Sigmoid colon (tissue), 7 donors: Measurements from ENCODE around the gene ATG2A. TPM values are rescaled to one million over a fixed set of nuclear protein-coding genes. Genes with fewer than 3 reads are reported as not detected.
A peak's percentile ranks its signal among the peaks of the same experiment; 100 is the strongest.
"Not testable (repeated sequence)": the region's sequence is repeated elsewhere in the genome, so short reads cannot be mapped to it uniquely, and the experiment has no call there.

Experiments
- DNase-seq: peaks from one replicate; pipeline ENCODE4 v3.0.0-alpha.2; 2019
- H3K27ac ChIP-seq, 4 donors: fragments of 200-600 bp; sonication (generic); one replicate each; pipeline ENCODE4 v1.5.1; 2016 to 2019; ENCODE audit warnings: mild to moderate bottlenecking in 1 of 4
- H3K27me3 ChIP-seq, 3 donors: fragments of 200-600 bp; sonication (generic); one replicate each; pipeline ENCODE4 v1.5.1; 2019; ENCODE audit warnings: mild to moderate bottlenecking in 1 of 3
- H3K36me3 ChIP-seq, 4 donors: fragments of 200-600 bp; sonication (generic); one replicate each; pipeline ENCODE4 v1.5.1; 2016 to 2019
- H3K4me1 ChIP-seq, 4 donors: fragments of 200-600 bp; sonication (generic); one replicate each; pipeline ENCODE4 v1.5.1; 2017 to 2019
- H3K4me3 ChIP-seq, 4 donors: fragments of 200-600 bp; sonication (generic); one replicate each; pipeline ENCODE4 v1.5.1; 2017 to 2019; ENCODE audit warnings: mild to moderate bottlenecking in 2 of 4, moderate library complexity in 1 of 4
- H3K9me3 ChIP-seq, 4 donors: fragments of 200-600 bp in 3 of 4; sonication (generic) in 3 of 4; one replicate each; pipeline versions ENCODE4 v1.5.1 to v1.6.1; 2013 to 2019
- CTCF ChIP-seq, 4 experiments: fragments of 450-650 bp in 3 of 4; fragments of 200-600 bp in 1 of 4; IDR thresholded peaks; one replicate each; pipeline ENCODE4 v1.5.1; 2016 to 2019; ENCODE audit warnings: antibody characterized with exemption in 4 of 4, mild to moderate bottlenecking in 3 of 4, moderate library complexity in 2 of 4
- EP300 ChIP-seq, 4 donors: sonication (generic); formaldehyde crosslinking; IDR thresholded peaks; one replicate each; pipeline ENCODE4 v1.6.1; 2017; ENCODE audit warnings: antibody characterized with exemption in 4 of 4
- POLR2A ChIP-seq, 2 donors: fragments of 450-650 bp; IDR thresholded peaks; one replicate each; pipeline ENCODE4 v1.6.1; 2016; ENCODE audit warnings: antibody characterized with exemption in 2 of 2, mild to moderate bottlenecking in 2 of 2, moderate library complexity in 2 of 2
- POLR2AphosphoS5 ChIP-seq, 4 donors: sonication (generic); formaldehyde crosslinking; IDR thresholded peaks; one replicate each; pipeline ENCODE4 v1.6.1; 2017; ENCODE audit warnings: antibody characterized with exemption in 4 of 4
- WGBS, 2 donors: extraction: QIAGEN DNeasy Blood & Tissue Kit; methylation state at CpG; one replicate each; pipeline ENCODE4 v1.1.7; 2013; 5-methylcytosine and 5-hydroxymethylcytosine counted together
- intact Hi-C: fragments of 100-400 bp; cut with DNase I; formaldehyde crosslinking; loops from one replicate; pipeline ENCODE4 v1.15.1; 2023
- polyA plus RNA-seq, 3 donors: library from polyadenylated mRNA; stranded (reverse); fragments of 200-250 nt; gene quantifications; one replicate each; pipeline ENCODE4 v1.2.3, GENCODE V29; 2013
- small RNA-seq, 3 donors: library from RNA; depleted of rRNA; stranded (forward); fragments of <200 nt; gene quantifications; one replicate each; pipeline ENCODE3, GENCODE V24; 2016
- total RNA-seq, 4 donors: library from RNA; depleted of rRNA; stranded (reverse); fragments of >200 nt; gene quantifications; one replicate each; pipeline ENCODE4 v1.1.0, GENCODE V29; 2016
- donor health status: healthy with polysubstance abuse.
- donor health status: Bipolar disorder and iron deficiency.
- donor health status: healthy.

Gene ATG2A
- total and polyA plus RNA-seq, 7 donors: 12.1 to 27.6 (median 14.5) TPM

- H3K4me1 ChIP-seq: peaks cover 0 to 56% (median 36%) of the 10 kb centered on the region in 4 donors
- H3K9me3 ChIP-seq: no peaks in the 10 kb centered on the region
- H3K27me3 ChIP-seq: peaks cover 0 to 10% (median 0%) of the 10 kb centered on the region in 3 donors
- no peak for TF ChIP-seq CTCF (IDR thresholded peaks at IDR 0.05)
- intact Hi-C loops: loop anchor here (10.0 kb wide), 1 partner anchor 266 kb away; the partner anchor contains the start of genes TM7SF2 and ZNHIT2
- WGBS, 2 donors: 52 to 64% methylated on average over 6 of the region's 6 CpGs
- H3K4me3 ChIP-seq: no peak overlapping the region
- peak overlapping the region in 2 of 4 donors; percentile 67 to 97 for H3K27ac ChIP-seq
- DNase-seq: no peak
- peaks cover 0 to 10% (median under 1%) of the 10 kb centered on the region in 4 donors for H3K36me3 ChIP-seq
These were observed 68.7 kb downstream of the ATG2A start for GRCh38 chr11:64848214-64848825.

GRCh38 chr11:64846998-64847666 is 69.9 kb downstream of the ATG2A start:
- no peaks in the 10 kb centered on the region for H3K9me3 ChIP-seq
- intact Hi-C loops: loop anchor here (1.0 to 10.0 kb wide), 4 partner anchors 41 to 268 kb away; partner anchors contain the start of genes BATF2, TM7SF2 and ZNHIT2
- H3K27ac ChIP-seq: peak overlapping the region in 2 of 4 donors; percentile 10 to 22
- TF ChIP-seq POLR2AphosphoS5 (IDR thresholded peaks at IDR 0.05) (no peak), CTCF (IDR thresholded peaks at IDR 0.05) (peak; percentile 92 to 97 (median 96)), EP300 (IDR thresholded peaks at IDR 0.05) (no peak), POLR2A (IDR thresholded peaks at IDR 0.05) (no peak)
- H3K36me3 ChIP-seq: no peaks in the 10 kb centered on the region
- DNase-seq: peak; percentile 96
- peaks cover 0 to 10% (median 0%) of the 10 kb centered on the region in 3 donors for H3K27me3 ChIP-seq
- no peak overlapping the region for H3K4me3 ChIP-seq
- WGBS, 2 donors: 14 to 27% methylated on average over 13 of the region's 13 CpGs
- H3K4me1 ChIP-seq: peaks cover 0 to 52% (median 35%) of the 10 kb centered on the region in 4 donors

GRCh38 chr11:64845776-64846129 is 71.3 kb downstream of the ATG2A start:
- intact Hi-C loops: loop anchor here (2.0 to 10.0 kb wide), 2 partner anchors 151 to 269 kb away; partner anchors contain the start of genes BATF2, TM7SF2 and ZNHIT2
- not testable (repeated sequence) for H3K36me3 ChIP-seq, H3K27ac ChIP-seq, DNase-seq, H3K4me3 ChIP-seq, H3K9me3 ChIP-seq, H3K27me3 ChIP-seq
- 77 to 90% methylated on average over 8 of the region's 8 CpGs for WGBS, 2 donors
- H3K4me1 ChIP-seq: peaks cover 0 to 38% (median 28%) of the 10 kb centered on the region in 4 donors

GRCh38 chr11:64845129-64845775 is 71.8 kb downstream of the ATG2A start:
- H3K36me3 ChIP-seq: no peaks in the 10 kb centered on the region
- peak overlapping the region in 1 of 4 donors; percentile 53 for H3K27ac ChIP-seq
- H3K27me3 ChIP-seq: peaks cover 0 to 10% (median 0%) of the 10 kb centered on the region in 3 donors
- intact Hi-C loops: loop anchor here (10.0 kb wide), 1 partner anchor 270 kb away; the partner anchor contains the start of genes TM7SF2 and ZNHIT2
- no peaks in the 10 kb centered on the region for H3K9me3 ChIP-seq
- 14 to 25% methylated on average over 9 of the region's 9 CpGs for WGBS, 2 donors
- TF ChIP-seq CTCF (IDR thresholded peaks at IDR 0.05) (no peak), POLR2A (IDR thresholded peaks at IDR 0.05) (no peak), EP300 (IDR thresholded peaks at IDR 0.05) (no peak), POLR2AphosphoS5 (IDR thresholded peaks at IDR 0.05) (no peak)
- DNase-seq: no peak
- H3K4me1 ChIP-seq: peaks cover 0 to 33% (median 23%) of the 10 kb centered on the region in 4 donors
- peak overlapping the region in 3 of 4 donors; percentile 33 to 56 (median 39) for H3K4me3 ChIP-seq

Small RNA genes lying within 50 kb of the gene (small RNA-seq; reads per million reads assigned to genes)
- 0 to 0.22 (median 0) reads per million in 3 donors for gene MIR6749
- gene MIR6750: 0 reads per million in 3 donors

Other genes starting within 250 kb of the ATG2A start
- 10 to 100 TPM in 2 of 4 donors, 1 to 10 TPM in 2; 6.8 to 20.5 (median 13.7) TPM for gene NRXN2, start 194.0 kb downstream of the ATG2A start, total RNA-seq
- 1 to 10 TPM in 2 of 3 donors, under 1 TPM in 1; 0.23 to 4.9 (median 3.0) TPM for gene NRXN2, start 194.0 kb downstream of the ATG2A start, polyA plus RNA-seq
- 10 to 100 TPM; 26.7 to 77.0 (median 27.8) TPM for gene RASGRP2, start 173.1 kb downstream of the ATG2A start, total RNA-seq
- gene RASGRP2, start 173.1 kb downstream of the ATG2A start, polyA plus RNA-seq: 100 to 1,000 TPM in 1 of 3 donors, 1 to 10 TPM in 2; 2.1 to 101 (median 4.8) TPM
- 10 to 100 TPM; 10.5 to 42.1 (median 27.1) TPM for gene PYGM, start 157.2 kb downstream of the ATG2A start, total RNA-seq
- gene PYGM, start 157.2 kb downstream of the ATG2A start, polyA plus RNA-seq: 1 to 10 TPM in 2 of 3 donors, under 1 TPM in 1; 0.23 to 2.1 (median 1.8) TPM
- gene SF1, start 138.7 kb downstream of the ATG2A start, total RNA-seq: 100 to 1,000 TPM; 185 to 381 (median 294) TPM
- 100 to 1,000 TPM in 1 of 3 donors, 10 to 100 TPM in 2; 36.5 to 126 (median 43.2) TPM for gene SF1, start 138.7 kb downstream of the ATG2A start, polyA plus RNA-seq
- 10 to 100 TPM; 11.5 to 23.5 (median 16.6) TPM for gene MAP4K2, start 114.0 kb downstream of the ATG2A start, total RNA-seq
- gene MAP4K2, start 114.0 kb downstream of the ATG2A start, polyA plus RNA-seq: 10 to 100 TPM in 2 of 3 donors, 1 to 10 TPM in 1; 9.0 to 19.8 (median 11.1) TPM
- 10 to 100 TPM in 1 of 4 donors, 1 to 10 TPM in 3; 6.8 to 12.7 (median 8.8) TPM for gene MEN1, start 106.7 kb downstream of the ATG2A start, total RNA-seq
- 10 to 100 TPM in 2 of 3 donors, 1 to 10 TPM in 1; 9.0 to 26.1 (median 10.9) TPM for gene MEN1, start 106.7 kb downstream of the ATG2A start, polyA plus RNA-seq
- gene CDC42BPG, start 72.6 kb downstream of the ATG2A start, total RNA-seq: under 1 TPM in 3 of 4 donors, not detected in 1; 0.16 to 0.83 (median 0.36) TPM
- 10 to 100 TPM; 19.8 to 39.8 (median 20.8) TPM for gene CDC42BPG, start 72.6 kb downstream of the ATG2A start, polyA plus RNA-seq
- 10 to 100 TPM; 38.5 to 73.1 (median 44.1) TPM for gene EHD1, start 38.6 kb downstream of the ATG2A start, total RNA-seq
- gene EHD1, start 38.6 kb downstream of the ATG2A start, polyA plus RNA-seq: 10 to 100 TPM; 27.0 to 54.0 (median 29.4) TPM
- 10 to 100 TPM; 17.8 to 27.3 (median 21.3) TPM for gene PPP2R5B, start 7.5 kb upstream of the ATG2A start, total RNA-seq
- 10 to 100 TPM; 15.6 to 23.4 (median 18.1) TPM for gene PPP2R5B, start 7.5 kb upstream of the ATG2A start, polyA plus RNA-seq
- 1 to 10 TPM in 1 of 4 donors, not detected in 3; 2.9 TPM for gene GPHA2, start 18.7 kb upstream of the ATG2A start, total RNA-seq
- under 1 TPM in 1 of 3 donors, not detected in 2; 0.47 TPM for gene GPHA2, start 18.7 kb upstream of the ATG2A start, polyA plus RNA-seq
- gene MAJIN, start 54.9 kb upstream of the ATG2A start, total RNA-seq: not detected
- gene MAJIN, start 54.9 kb upstream of the ATG2A start, polyA plus RNA-seq: under 1 TPM in 1 of 3 donors, not detected in 2; 0.25 TPM
- 1 to 10 TPM; 1.8 to 4.7 (median 3.7) TPM for gene BATF2, start 79.8 kb upstream of the ATG2A start, total RNA-seq
- gene BATF2, start 79.8 kb upstream of the ATG2A start, polyA plus RNA-seq: 10 to 100 TPM; 11.6 to 31.3 (median 14.4) TPM
- gene ARL2, start 97.0 kb upstream of the ATG2A start, total RNA-seq: 100 to 1,000 TPM in 3 of 4 donors, 10 to 100 TPM in 1; 99.2 to 157 (median 136) TPM
- gene ARL2, start 97.0 kb upstream of the ATG2A start, polyA plus RNA-seq: 100 to 1,000 TPM in 2 of 3 donors, 10 to 100 TPM in 1; 92.9 to 124 (median 117) TPM
- 10 to 100 TPM; 20.1 to 36.6 (median 25.2) TPM for gene SNX15, start 110.2 kb upstream of the ATG2A start, total RNA-seq
- 10 to 100 TPM; 21.8 to 31.4 (median 28.8) TPM for gene SNX15, start 110.2 kb upstream of the ATG2A start, polyA plus RNA-seq
- 10 to 100 TPM in 3 of 4 donors, 1 to 10 TPM in 1; 9.1 to 17.8 (median 14.1) TPM for gene SAC3D1, start 124.0 kb upstream of the ATG2A start, total RNA-seq
- gene SAC3D1, start 124.0 kb upstream of the ATG2A start, polyA plus RNA-seq: 10 to 100 TPM; 10.2 to 20.3 (median 10.9) TPM
- 10 to 100 TPM; 29.9 to 73.1 (median 46.2) TPM for gene NAALADL1, start 141.3 kb upstream of the ATG2A start, total RNA-seq
- 10 to 100 TPM in 2 of 3 donors, 1 to 10 TPM in 1; 8.8 to 26.4 (median 16.2) TPM for gene NAALADL1, start 141.3 kb upstream of the ATG2A start, polyA plus RNA-seq
- gene CDCA5, start 166.8 kb upstream of the ATG2A start, total RNA-seq: 1 to 10 TPM in 2 of 4 donors, under 1 TPM in 1, not detected in 1; 0.33 to 7.5 (median 3.3) TPM
- 10 to 100 TPM in 1 of 3 donors, 1 to 10 TPM in 2; 1.2 to 21.5 (median 6.0) TPM for gene CDCA5, start 166.8 kb upstream of the ATG2A start, polyA plus RNA-seq
- 10 to 100 TPM; 26.1 to 38.8 (median 36.9) TPM for gene ZFPL1, start 167.0 kb upstream of the ATG2A start, total RNA-seq
- 10 to 100 TPM; 48.6 to 61.5 (median 52.9) TPM for gene ZFPL1, start 167.0 kb upstream of the ATG2A start, polyA plus RNA-seq
- gene VPS51, start 179.0 kb upstream of the ATG2A start, total RNA-seq: 100 to 1,000 TPM; 211 to 752 (median 281) TPM
- gene VPS51, start 179.0 kb upstream of the ATG2A start, polyA plus RNA-seq: 100 to 1,000 TPM in 2 of 3 donors, 10 to 100 TPM in 1; 86.2 to 180 (median 108) TPM
- 10 to 100 TPM; 15.6 to 20.3 (median 17.5) TPM for gene TM7SF2, start 194.7 kb upstream of the ATG2A start, total RNA-seq
- gene TM7SF2, start 194.7 kb upstream of the ATG2A start, polyA plus RNA-seq: 10 to 100 TPM in 2 of 3 donors, 1 to 10 TPM in 1; 3.6 to 43.2 (median 10.2) TPM
- gene ZNHIT2, start 200.5 kb upstream of the ATG2A start, total RNA-seq: 10 to 100 TPM; 13.6 to 16.3 (median 15.0) TPM
- gene ZNHIT2, start 200.5 kb upstream of the ATG2A start, polyA plus RNA-seq: 10 to 100 TPM in 1 of 3 donors, 1 to 10 TPM in 2; 8.3 to 12.7 (median 9.6) TPM
- gene FAU, start 204.9 kb upstream of the ATG2A start, total RNA-seq: 1,000 to 10,000 TPM; 1,235 to 1,561 (median 1,347) TPM
- gene FAU, start 204.9 kb upstream of the ATG2A start, polyA plus RNA-seq: 1,000 to 10,000 TPM in 2 of 3 donors, 100 to 1,000 TPM in 1; 811 to 1,178 (median 1,151) TPM
- gene MRPL49, start 205.1 kb upstream of the ATG2A start, total RNA-seq: 100 to 1,000 TPM in 1 of 4 donors, 10 to 100 TPM in 3; 41.5 to 104 (median 72.4) TPM
- gene MRPL49, start 205.1 kb upstream of the ATG2A start, polyA plus RNA-seq: 10 to 100 TPM; 63.7 to 76.3 (median 69.8) TPM
- 10 to 100 TPM; 17.1 to 36.0 (median 24.3) TPM for gene SYVN1, start 217.3 kb upstream of the ATG2A start, total RNA-seq
- 10 to 100 TPM in 1 of 3 donors, 1 to 10 TPM in 2; 5.1 to 43.5 (median 7.2) TPM for gene SYVN1, start 217.3 kb upstream of the ATG2A start, polyA plus RNA-seq